GM12872 (cell line): ENCODE measurements around the gene WNK2.

ENCODE experiments used
- TF ChIP-seq, protein P1 (sequence below): IDR thresholded peaks from 3 replicates; pipeline ENCODE4 v1.5.1; 2011; ENCODE audit warnings: low read depth, mild to moderate bottlenecking, low read length, moderate library complexity; ENCODE audit not compliant: insufficient read depth

The WNK2 gene

DNA sequence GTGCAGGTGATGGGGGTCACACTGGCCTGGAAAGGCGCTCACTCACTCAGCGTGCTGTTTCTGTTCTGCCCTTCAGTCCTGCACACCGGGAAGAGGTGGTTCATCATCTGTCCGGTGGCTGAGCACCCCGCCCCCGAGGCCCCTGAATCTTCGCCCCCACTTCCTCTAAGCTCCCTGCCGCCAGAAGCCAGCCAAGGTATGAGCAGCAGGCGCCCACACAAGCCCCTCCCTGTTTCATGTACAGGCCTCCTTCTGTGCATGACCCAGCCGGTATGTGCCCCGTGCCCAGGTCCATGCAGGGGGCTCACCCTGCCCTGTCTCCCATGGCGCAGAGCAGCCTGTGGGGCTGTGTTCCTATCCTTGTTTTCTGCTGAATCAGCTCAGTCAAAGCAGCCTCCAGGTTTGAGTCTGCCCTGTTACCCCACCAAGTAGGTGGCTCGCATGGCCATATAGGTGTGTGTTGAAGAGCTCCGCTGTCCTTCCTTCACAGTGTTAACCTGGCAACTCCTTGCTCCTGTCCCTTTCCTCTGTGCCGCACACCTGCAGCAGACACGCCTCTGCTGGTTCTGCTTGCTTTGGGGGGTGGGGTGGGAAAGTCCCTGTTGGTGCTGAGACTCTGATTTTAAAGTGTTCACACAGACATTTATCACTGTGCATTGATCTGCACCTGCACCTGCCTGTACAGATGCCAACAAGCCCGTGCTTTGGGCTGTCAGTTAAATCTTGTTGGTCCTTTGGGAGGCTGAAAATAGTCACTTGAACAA is 84.8 kb downstream of the WNK2 start:
- TF ChIP-seq, protein P1, sequence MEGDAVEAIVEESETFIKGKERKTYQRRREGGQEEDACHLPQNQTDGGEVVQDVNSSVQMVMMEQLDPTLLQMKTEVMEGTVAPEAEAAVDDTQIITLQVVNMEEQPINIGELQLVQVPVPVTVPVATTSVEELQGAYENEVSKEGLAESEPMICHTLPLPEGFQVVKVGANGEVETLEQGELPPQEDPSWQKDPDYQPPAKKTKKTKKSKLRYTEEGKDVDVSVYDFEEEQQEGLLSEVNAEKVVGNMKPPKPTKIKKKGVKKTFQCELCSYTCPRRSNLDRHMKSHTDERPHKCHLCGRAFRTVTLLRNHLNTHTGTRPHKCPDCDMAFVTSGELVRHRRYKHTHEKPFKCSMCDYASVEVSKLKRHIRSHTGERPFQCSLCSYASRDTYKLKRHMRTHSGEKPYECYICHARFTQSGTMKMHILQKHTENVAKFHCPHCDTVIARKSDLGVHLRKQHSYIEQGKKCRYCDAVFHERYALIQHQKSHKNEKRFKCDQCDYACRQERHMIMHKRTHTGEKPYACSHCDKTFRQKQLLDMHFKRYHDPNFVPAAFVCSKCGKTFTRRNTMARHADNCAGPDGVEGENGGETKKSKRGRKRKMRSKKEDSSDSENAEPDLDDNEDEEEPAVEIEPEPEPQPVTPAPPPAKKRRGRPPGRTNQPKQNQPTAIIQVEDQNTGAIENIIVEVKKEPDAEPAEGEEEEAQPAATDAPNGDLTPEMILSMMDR = no peak

DNA sequence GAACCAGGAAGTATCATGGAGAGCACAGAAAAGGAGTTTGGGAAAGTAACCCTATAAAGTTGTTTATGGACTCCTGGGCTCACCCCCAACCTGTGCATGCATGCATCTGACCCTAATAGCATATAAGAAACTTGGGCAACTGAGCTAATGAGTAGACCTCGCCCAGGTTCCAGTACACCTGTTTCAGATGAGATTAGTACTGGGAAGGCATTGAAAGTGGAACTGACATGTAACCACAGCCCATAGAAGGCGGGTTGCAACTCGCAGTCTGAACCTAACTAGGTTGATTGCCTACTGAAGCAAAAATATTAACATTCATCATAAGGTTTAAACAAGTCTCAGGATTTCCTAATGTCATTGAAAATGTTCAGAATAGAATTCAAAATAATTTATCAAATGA is 87.0 kb downstream of the WNK2 start:
- TF ChIP-seq, protein P1 = no peak

- TF ChIP-seq, protein P1 = no peak
These were observed 93.0 kb downstream of the WNK2 start for GRCh38 chr9:93276973-93277372.

DNA sequence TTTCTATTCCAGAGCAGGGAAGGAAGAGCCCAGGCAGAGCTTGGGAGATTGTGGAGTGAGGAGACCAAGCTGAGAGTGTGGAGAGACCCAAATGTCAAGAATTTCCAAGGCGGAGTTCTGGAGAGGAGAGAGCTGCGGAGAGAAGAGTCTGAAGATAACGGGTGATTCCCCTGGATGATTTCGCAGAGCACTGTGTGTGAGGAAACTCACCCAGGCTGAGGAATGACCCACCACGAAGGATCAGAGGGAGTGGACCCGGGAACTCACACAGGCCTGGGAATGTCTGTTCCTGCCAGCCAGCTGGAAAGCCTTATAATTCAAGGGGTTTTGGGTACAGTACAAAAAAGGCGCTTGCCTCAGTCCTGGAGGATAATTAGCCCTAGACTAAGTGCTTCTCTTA is 94.2 kb downstream of the WNK2 start:
- TF ChIP-seq, protein P1 = no peak

- TF ChIP-seq, protein P1 = no peak
These were observed 96.8 kb downstream of the WNK2 start for GRCh38 chr9:93280661-93281259.

DNA sequence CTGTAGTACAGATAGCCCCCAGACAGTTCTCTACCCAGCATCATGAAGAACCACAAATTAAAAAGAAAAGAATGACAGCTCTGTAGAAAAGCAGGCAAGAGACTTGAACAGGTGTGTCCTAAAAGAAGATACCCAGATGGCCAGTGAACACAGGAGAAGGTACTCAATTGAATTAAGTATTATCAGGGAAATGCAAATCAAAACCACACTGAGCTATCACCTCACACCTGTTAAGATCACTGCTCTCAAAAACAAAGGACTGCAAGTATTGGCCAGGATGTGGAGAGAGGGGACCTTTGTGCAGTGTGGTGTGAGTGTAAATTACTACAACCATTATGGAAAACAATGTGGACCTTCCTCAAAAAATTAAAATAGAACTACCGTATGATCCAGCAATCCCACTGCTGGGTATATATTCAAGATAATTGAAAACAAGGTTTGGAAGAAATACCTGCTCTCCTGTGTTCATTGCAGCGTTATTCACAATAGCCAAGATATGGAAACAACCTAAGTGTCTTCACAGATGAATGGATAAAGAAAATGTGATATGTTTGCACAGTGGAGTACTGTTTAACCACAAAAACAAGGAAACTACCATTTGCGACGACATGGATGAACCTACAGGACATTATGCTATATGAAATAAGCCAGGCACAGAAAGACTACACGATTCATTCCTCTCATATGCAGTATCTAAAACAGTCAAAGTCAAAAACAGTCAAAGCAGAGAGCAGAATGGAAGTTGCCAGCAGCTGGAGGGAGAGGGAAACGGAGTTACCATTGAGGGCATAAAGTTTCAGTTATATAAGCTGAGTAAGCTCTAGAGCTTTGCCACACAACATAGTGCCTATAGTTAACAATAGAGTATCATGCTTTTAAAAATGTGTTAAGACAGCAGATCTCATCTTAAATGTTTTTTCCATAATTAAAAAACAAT is 102.6 kb downstream of the WNK2 start:
- TF ChIP-seq, protein P1 = no peak

- TF ChIP-seq, protein P1 = no peak
These were observed 103.2 kb downstream of the WNK2 start for GRCh38 chr9:93287189-93287552.
